ENCODE measurements around the gene BCAR3. TPM values are rescaled to one million over a fixed set of nuclear protein-coding genes. Genes with fewer than 3 reads are reported as not detected.

The BCAR3 gene
- polyA plus RNA-seq, 2 of the 4 experiments (the other 2 are of a cell fraction): 31.6 to 33.4 TPM

DNA sequence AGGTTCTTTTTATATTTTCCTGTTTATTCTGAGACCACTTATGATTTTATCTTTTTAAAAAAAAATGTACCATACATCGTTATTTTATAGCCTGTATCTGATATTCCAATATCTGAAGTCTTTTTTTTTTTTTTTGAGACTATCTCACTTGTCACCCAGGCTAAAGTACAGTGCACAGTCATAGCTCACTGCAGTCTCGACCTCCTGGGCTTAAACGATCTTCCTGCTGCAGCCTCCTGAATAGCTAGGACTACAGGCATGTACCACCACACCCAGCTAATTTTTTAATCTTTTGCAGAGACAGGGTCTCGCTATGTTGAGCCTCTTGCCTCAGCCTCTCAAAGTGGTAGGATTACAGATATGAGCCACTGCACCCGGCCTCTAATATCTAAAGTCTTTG is 25.1 kb downstream of the BCAR3 start:
- no peak for DNase-seq (ENCODE audit: low read depth in 1 of 2, low spot score in 1 of 2)
- peak overlapping the region; percentile 16 to 59; a peak in 3 of 6 replicates for H3K27ac ChIP-seq
- ChIA-PET POLR2A (no interaction called here), CTCF (no interaction called here)
- H3K9me3 ChIP-seq: no peaks in the 10 kb centered on the region; the same call in 2 of the 3 replicates
- WGBS (ENCODE audit: missing lambda C conversion rate): 72% methylated on average over 5 of the region's 5 CpGs
- no peak overlapping the region for H3K4me3 ChIP-seq
- FAIRE-seq: no peak
- ATAC-seq: no peak
- H3K4me2 ChIP-seq: peak overlapping the region; percentile 38; the same call in 2 of the 3 replicates
- peaks cover 77% of the 10 kb centered on the region for H3K4me1 ChIP-seq
- TF ChIP-seq CHD2 (IDR thresholded peaks at IDR 0.05; ENCODE audit: low read length, partially characterized antibody) (no peak), RCOR1 (IDR thresholded peaks at IDR 0.05; ENCODE audit: low read depth, low read length) (no peak), RNF2 (IDR thresholded peaks at IDR 0.05; ENCODE audit: borderline replicate concordance, low read depth) (no peak), PHF8 (IDR thresholded peaks at IDR 0.05; ENCODE audit: borderline replicate concordance, low read depth) (no peak), FOXS1 (CRISPR knock-in tag; IDR thresholded peaks at IDR 0.05) (no peak), HDAC2 (IDR thresholded peaks at IDR 0.05) (no peak), RFX5 (IDR thresholded peaks at IDR 0.05) (no peak), EHMT2 (IDR thresholded peaks at IDR 0.05; ENCODE audit: low read depth) (no peak), KDM5A (IDR thresholded peaks at IDR 0.05) (no peak), CBX2 (IDR thresholded peaks at IDR 0.05; ENCODE audit: borderline replicate concordance, low read depth) (no peak), JUN (IDR thresholded peaks at IDR 0.05) (no peak), EP300 (IDR thresholded peaks at IDR 0.05) (no peak), HOXA7 (CRISPR knock-in tag; IDR thresholded peaks at IDR 0.05) (no peak), ZSCAN20 (CRISPR knock-in tag; IDR thresholded peaks at IDR 0.05) (no peak), CBX8 (IDR thresholded peaks at IDR 0.05) (no peak)
- TF ChIP-seq, protein P1, sequence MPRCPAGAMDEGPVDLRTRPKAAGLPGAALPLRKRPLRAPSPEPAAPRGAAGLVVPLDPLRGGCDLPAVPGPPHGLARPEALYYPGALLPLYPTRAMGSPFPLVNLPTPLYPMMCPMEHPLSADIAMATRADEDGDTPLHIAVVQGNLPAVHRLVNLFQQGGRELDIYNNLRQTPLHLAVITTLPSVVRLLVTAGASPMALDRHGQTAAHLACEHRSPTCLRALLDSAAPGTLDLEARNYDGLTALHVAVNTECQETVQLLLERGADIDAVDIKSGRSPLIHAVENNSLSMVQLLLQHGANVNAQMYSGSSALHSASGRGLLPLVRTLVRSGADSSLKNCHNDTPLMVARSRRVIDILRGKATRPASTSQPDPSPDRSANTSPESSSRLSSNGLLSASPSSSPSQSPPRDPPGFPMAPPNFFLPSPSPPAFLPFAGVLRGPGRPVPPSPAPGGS (IDR thresholded peaks at IDR 0.05): no peak
- TF ChIP-seq, protein P2, sequence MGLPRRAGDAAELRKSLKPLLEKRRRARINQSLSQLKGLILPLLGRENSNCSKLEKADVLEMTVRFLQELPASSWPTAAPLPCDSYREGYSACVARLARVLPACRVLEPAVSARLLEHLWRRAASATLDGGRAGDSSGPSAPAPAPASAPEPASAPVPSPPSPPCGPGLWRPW (IDR thresholded peaks at IDR 0.05): no peak
- TF ChIP-seq, protein P3, sequence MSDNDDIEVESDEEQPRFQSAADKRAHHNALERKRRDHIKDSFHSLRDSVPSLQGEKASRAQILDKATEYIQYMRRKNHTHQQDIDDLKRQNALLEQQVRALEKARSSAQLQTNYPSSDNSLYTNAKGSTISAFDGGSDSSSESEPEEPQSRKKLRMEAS (IDR thresholded peaks at IDR 0.05): no peak
- TF ChIP-seq, protein P4, sequence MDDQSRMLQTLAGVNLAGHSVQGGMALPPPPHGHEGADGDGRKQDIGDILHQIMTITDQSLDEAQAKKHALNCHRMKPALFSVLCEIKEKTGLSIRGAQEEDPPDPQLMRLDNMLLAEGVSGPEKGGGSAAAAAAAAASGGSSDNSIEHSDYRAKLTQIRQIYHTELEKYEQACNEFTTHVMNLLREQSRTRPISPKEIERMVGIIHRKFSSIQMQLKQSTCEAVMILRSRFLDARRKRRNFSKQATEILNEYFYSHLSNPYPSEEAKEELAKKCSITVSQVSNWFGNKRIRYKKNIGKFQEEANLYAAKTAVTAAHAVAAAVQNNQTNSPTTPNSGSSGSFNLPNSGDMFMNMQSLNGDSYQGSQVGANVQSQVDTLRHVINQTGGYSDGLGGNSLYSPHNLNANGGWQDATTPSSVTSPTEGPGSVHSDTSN (IDR thresholded peaks at IDR 0.05): no peak

DNA sequence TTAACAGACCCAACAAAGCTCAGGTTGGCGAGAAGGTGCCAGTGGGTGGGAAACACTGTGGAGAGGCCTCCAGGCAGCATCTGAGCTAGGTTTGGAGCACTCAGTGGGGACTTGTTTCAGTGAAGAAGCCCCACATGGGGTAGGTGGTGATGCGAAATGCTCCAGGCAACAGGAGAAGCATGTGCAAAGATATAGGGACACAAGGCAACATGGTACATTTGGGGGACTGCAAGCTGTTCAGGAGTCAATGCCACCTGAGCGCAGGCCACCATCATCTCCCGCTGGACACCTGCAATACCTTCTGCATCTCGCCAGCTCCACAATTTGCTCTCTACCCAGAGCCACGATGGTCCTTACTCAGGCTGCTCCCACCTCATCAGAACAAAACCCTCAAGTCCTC is 28.0 kb downstream of the BCAR3 start:
- POLR2A ChIA-PET: no interaction called here
- FAIRE-seq: no peak
- 91% methylated on average over 6 of the region's 6 CpGs for WGBS (ENCODE audit: missing lambda C conversion rate)
- TF ChIP-seq EHF (CRISPR knock-in tag; IDR thresholded peaks at IDR 0.05): no peak
- TF ChIP-seq ZFP36 (IDR thresholded peaks at IDR 0.05; ENCODE audit: borderline replicate concordance, partially characterized antibody): no peak
- TF ChIP-seq JUNB (IDR thresholded peaks at IDR 0.05): no peak
- no peak for TF ChIP-seq ZC3H11A (IDR thresholded peaks at IDR 0.05)
- TF ChIP-seq POLR2A (IDR thresholded peaks at IDR 0.05; ENCODE audit: low read length): no peak
- TF ChIP-seq HDAC2 (IDR thresholded peaks at IDR 0.05): no peak
- TF ChIP-seq, protein P4 (IDR thresholded peaks at IDR 0.05): no peak
- no peak for TF ChIP-seq FOSB (CRISPR knock-in tag; IDR thresholded peaks at IDR 0.05)
- no peak for TF ChIP-seq RCOR1 (IDR thresholded peaks at IDR 0.05; ENCODE audit: low read depth, low read length)
- no peak for TF ChIP-seq HOXB13 (CRISPR knock-in tag; IDR thresholded peaks at IDR 0.05; ENCODE audit: low read depth)
- TF ChIP-seq HOXA7 (CRISPR knock-in tag; IDR thresholded peaks at IDR 0.05): no peak
- no peak for TF ChIP-seq TP53 (CRISPR knock-in tag; IDR thresholded peaks at IDR 0.05)
- TF ChIP-seq FOXS1 (CRISPR knock-in tag; IDR thresholded peaks at IDR 0.05): no peak
- no peak for TF ChIP-seq SMC3 (IDR thresholded peaks at IDR 0.05)
- TF ChIP-seq, protein P5, sequence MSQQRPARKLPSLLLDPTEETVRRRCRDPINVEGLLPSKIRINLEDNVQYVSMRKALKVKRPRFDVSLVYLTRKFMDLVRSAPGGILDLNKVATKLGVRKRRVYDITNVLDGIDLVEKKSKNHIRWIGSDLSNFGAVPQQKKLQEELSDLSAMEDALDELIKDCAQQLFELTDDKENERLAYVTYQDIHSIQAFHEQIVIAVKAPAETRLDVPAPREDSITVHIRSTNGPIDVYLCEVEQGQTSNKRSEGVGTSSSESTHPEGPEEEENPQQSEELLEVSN (IDR thresholded peaks at IDR 0.05; ENCODE audit: borderline replicate concordance, low read depth): no peak
- no peak for TF ChIP-seq RARB (CRISPR knock-in tag; IDR thresholded peaks at IDR 0.05)
- TF ChIP-seq EHMT2 (IDR thresholded peaks at IDR 0.05; ENCODE audit: low read depth): no peak
- TF ChIP-seq, protein P6, sequence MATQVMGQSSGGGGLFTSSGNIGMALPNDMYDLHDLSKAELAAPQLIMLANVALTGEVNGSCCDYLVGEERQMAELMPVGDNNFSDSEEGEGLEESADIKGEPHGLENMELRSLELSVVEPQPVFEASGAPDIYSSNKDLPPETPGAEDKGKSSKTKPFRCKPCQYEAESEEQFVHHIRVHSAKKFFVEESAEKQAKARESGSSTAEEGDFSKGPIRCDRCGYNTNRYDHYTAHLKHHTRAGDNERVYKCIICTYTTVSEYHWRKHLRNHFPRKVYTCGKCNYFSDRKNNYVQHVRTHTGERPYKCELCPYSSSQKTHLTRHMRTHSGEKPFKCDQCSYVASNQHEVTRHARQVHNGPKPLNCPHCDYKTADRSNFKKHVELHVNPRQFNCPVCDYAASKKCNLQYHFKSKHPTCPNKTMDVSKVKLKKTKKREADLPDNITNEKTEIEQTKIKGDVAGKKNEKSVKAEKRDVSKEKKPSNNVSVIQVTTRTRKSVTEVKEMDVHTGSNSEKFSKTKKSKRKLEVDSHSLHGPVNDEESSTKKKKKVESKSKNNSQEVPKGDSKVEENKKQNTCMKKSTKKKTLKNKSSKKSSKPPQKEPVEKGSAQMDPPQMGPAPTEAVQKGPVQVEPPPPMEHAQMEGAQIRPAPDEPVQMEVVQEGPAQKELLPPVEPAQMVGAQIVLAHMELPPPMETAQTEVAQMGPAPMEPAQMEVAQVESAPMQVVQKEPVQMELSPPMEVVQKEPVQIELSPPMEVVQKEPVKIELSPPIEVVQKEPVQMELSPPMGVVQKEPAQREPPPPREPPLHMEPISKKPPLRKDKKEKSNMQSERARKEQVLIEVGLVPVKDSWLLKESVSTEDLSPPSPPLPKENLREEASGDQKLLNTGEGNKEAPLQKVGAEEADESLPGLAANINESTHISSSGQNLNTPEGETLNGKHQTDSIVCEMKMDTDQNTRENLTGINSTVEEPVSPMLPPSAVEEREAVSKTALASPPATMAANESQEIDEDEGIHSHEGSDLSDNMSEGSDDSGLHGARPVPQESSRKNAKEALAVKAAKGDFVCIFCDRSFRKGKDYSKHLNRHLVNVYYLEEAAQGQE (IDR thresholded peaks at IDR 0.05): no peak

More for the DNA sequence above, 28.0 kb downstream of the BCAR3 start:
- CTCF ChIA-PET: interaction anchor here (0.8 to 2.7 kb wide), 4 partner anchors 9 to 216 kb away, joined by 3 to 11 read pairs (median 6); no protein-coding TSS in a partner anchor
- DNase-seq (ENCODE audit: low read depth in 1 of 2, low spot score in 1 of 2) (no peak), ATAC-seq (no peak)
- Histone ChIP-seq H3K4me3 (no peak overlapping the region), H3K4me2 (no peak overlapping the region), H3K27ac (peak overlapping the region in 1 of 2 experiments; percentile 38; a peak in 1 of 6 replicates), H3K4me1 (peaks cover 55% of the 10 kb centered on the region), H3K9me3 (no peaks in the 10 kb centered on the region; the same call in 2 of the 3 replicates)

Data from A549 (cell line).